ENCODE measurements around the gene GPR157.

The GPR157 gene

DNA sequence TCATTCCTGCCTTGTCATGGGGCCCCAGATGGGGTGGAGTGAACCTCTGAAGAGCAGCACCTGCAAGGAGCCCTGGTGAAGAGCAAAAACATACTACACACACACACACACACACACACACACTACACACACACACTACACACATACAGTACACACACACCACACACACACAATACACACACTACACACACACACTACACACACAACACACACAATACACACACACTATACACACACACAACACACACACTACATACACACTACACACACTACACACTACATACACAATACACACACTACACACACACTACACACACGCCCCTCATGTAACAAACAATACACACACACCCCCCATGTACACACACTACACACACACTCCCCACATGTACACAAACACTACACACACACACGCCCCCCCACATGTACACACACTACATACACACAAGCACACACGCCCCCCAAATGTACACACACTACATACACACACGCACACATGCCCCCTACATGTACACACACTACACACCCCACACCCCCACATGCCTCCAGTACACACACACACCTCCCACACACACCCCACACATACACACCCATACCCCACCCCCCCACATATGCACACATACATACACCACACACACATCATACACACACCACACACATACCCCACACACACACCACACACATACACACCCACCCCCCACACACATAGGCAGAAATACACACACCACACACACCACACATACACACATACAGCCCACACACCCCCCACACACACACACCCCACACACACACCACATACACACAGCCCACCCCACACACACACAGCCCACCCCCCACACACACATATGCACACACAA is 68.8 kb downstream of the GPR157 start:
- DNase-seq, result no peak

- no peak for DNase-seq
Observed at GRCh38 chr1:9058465-9058864, 70.4 kb downstream of the GPR157 start.

DNA sequence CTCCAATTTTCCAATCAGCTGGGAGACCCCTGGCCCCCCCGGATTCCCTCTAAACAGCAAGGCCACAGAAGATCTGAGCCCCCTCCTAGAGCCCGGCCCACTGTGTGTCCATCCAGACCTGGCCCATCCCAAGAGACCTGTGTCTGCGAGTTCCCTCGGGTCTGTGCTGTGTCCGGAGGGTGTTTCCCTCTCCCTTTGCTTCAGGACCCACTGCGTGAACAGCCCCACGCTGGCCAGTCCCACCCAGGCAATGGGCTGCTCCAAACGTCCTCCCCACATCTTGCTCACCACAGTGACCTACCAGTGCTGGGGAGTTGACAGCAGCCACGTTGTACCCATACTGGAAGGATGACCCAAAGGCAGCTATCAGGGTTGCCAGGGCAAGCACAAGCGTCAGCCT is 71.1 kb downstream of the GPR157 start:
- DNase-seq, result no peak

GRCh38 chr1:9052272-9053049 is 76.4 kb downstream of the GPR157 start:
- no peak for DNase-seq

DNA sequence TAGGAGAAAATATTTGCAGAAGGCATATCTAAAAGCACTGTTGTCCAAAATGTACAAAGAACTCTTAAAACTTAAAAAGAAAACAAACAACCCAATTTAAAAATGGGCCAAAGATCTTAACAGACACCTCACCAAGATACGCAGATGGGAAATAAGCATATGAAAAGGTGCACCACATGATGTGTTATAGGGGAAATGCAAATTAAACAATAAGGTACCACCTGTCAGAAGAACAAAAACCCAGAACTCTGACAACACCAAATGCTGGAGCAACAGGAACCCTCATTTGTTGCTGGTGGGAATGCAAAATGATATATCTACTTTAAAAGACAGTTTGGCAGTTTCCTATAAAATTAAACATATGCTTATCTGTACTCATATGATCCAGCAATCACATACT is 77.5 kb downstream of the GPR157 start:
- no peak for DNase-seq

DNA sequence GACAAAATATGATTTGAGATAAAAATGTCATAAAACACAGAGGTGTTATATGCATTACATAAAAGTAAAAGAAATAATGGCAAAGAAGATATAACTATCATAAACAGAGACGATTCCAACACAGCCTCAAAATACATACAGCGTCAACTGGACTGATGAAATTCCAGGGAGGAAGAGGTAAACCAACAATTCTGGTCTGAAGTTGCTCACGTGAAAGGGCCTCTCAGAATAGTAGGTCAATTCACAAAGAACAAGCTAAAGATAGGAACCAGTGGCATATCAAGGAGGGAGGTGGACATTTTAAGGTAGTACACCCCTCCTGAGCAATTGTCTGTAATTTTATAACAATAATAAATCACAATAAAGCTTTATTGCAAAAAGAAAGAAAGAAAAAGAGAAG is 78.1 kb downstream of the GPR157 start:
- no peak for DNase-seq
